Psoas muscle (tissue), 8 donors: Measurements from ENCODE around the gene SFTPA1. TPM values are rescaled to one million over a fixed set of nuclear protein-coding genes. Genes with fewer than 3 reads are reported as not detected.
"Not testable (repeated sequence)": the region's sequence is repeated elsewhere in the genome, so short reads cannot be mapped to it uniquely, and the experiment has no call there.

Source experiments
- ATAC-seq, 4 donors: fragments of 200-7000 bp; cut with Tn5 transposase; one replicate each; pipeline ENCODE4 v1.9.1; 2020; ENCODE audit warnings: moderate library complexity in 3 of 4, mild to moderate bottlenecking in 2 of 4
- DNase-seq, 2 donors: peaks; one replicate each; pipeline ENCODE4 v3.0.0-alpha.2; 2020
- H3K27ac ChIP-seq: fragments of 200-600 bp; one replicate; pipeline ENCODE4 v1.8.0; 2022
- H3K27me3 ChIP-seq, 3 donors: fragments of 200-600 bp in 1 of 3; one replicate each; pipeline versions ENCODE4 v1.6.1 to v1.8.0; 2013 to 2022; ENCODE audit warnings: low read length in 2 of 3, mild to moderate bottlenecking in 2 of 3, moderate library complexity in 1 of 3; ENCODE audit not compliant: insufficient read depth in 3 of 3
- H3K36me3 ChIP-seq, 2 donors: fragments of 200-600 bp in 1 of 2; one replicate each; pipeline versions ENCODE4 v1.6.1 to v1.8.0; 2013 to 2022; ENCODE audit warnings: low read depth in 1 of 2, mild to moderate bottlenecking in 1 of 2, moderate library complexity in 1 of 2; ENCODE audit not compliant: insufficient read depth in 1 of 2
- H3K4me1 ChIP-seq: fragments of 200-600 bp; one replicate; pipeline ENCODE4 v1.8.0; 2022
- H3K4me3 ChIP-seq: fragments of 200-600 bp; one replicate; pipeline ENCODE4 v1.8.0; 2022; ENCODE audit warnings: mild to moderate bottlenecking
- H3K9me3 ChIP-seq: fragments of 200-600 bp; one replicate; pipeline ENCODE4 v1.8.0; 2022
- CTCF ChIP-seq: fragments of 200-600 bp; IDR thresholded peaks from one replicate; pipeline ENCODE4 v1.8.0; 2022; ENCODE audit warnings: antibody characterized with exemption
- WGBS, 3 donors: extraction: QIAGEN DNeasy Blood & Tissue Kit; methylation state at CpG; one replicate each; pipeline versions ENCODE4 v1.1.6 to v1.1.7; 2013; 5-methylcytosine and 5-hydroxymethylcytosine counted together
- intact Hi-C, 2 donors: fragments of 100-400 bp; cut with DNase I; formaldehyde crosslinking; loops; one replicate each; pipeline versions ENCODE4 v1.11.0 to v1.14.2; 2022
- polyA plus RNA-seq, 3 donors: library from polyadenylated mRNA; stranded (reverse); fragments of 200-250 nt; gene quantifications; one replicate each; pipeline ENCODE4 v1.2.3, GENCODE V29; 2013
- total RNA-seq, 4 donors: library from RNA; stranded (reverse); fragmentation: NEBNext Ultra II Directional in 2 of 4; extraction: Animal tissue kit (Norgen Biotek cat#: 25700) in 2 of 4; gene quantifications; one replicate each; pipeline versions ENCODE4 v1.2.1 to v1.2.4, GENCODE V29; 2021 to 2023
- donor health status: healthy with polysubstance abuse.
- donor health status: DM: no; HTN: no; CAD: no; lungs with moderate emphysema.
- donor health status: Bipolar disorder and iron deficiency.
- donor health status: healthy.
- donor health status: DM: yes; HTN: yes; CAD: no.
- donor health status: DM: no; HTN: no; CAD: no.
- donor health status: DM: no; HTN: no; CAD: no.
- donor health status: DM: yes; HTN: yes; CAD: no.

Gene SFTPA1
- total and polyA plus RNA-seq, 7 donors = 0.39 to 1.1 (median 0.54) TPM; not detected in 2

GRCh38 chr10:79638318-79638717 lies 27.6 kb downstream of the SFTPA1 start:
- Histone ChIP-seq H3K36me3 (no peaks in the 10 kb centered on the region), H3K9me3 (no peaks in the 10 kb centered on the region), H3K4me1 (no peaks in the 10 kb centered on the region), H3K27ac (no peak overlapping the region), H3K27me3 (no peaks in the 10 kb centered on the region), H3K4me3 (no peak overlapping the region)
- intact Hi-C loops = no loop called here
- ATAC-seq (no peak), DNase-seq (no peak)
- WGBS, 3 donors = 90 to 94% (median 90%) methylated on average over 3 of the region's 3 CpGs
- TF ChIP-seq CTCF = no peak

- H3K36me3 ChIP-seq, DNase-seq, H3K4me3 ChIP-seq, H3K27me3 ChIP-seq, ATAC-seq, H3K4me1 ChIP-seq, H3K27ac ChIP-seq, intact Hi-C loops, H3K9me3 ChIP-seq: not testable (repeated sequence)
- WGBS, 3 donors = 78 to 89% (median 87%) methylated on average over 2 of the region's 2 CpGs
Measured at GRCh38 chr10:79652695-79653094, 42.0 kb downstream of the SFTPA1 start.

GRCh38 chr10:79663287-79663686 lies 52.5 kb downstream of the SFTPA1 start:
- H3K4me3 ChIP-seq, H3K4me1 ChIP-seq, ATAC-seq, intact Hi-C loops, H3K36me3 ChIP-seq, H3K27me3 ChIP-seq, DNase-seq, H3K9me3 ChIP-seq, H3K27ac ChIP-seq: not testable (repeated sequence)

GRCh38 chr10:79664686-79665085 lies 53.9 kb downstream of the SFTPA1 start:
- WGBS, 3 donors = 61 to 90% (median 72%) methylated on average over 3 to 4 of the region's 4 CpGs
- H3K27ac ChIP-seq, intact Hi-C loops, H3K4me3 ChIP-seq, DNase-seq, H3K27me3 ChIP-seq, H3K9me3 ChIP-seq, H3K36me3 ChIP-seq, H3K4me1 ChIP-seq, ATAC-seq: not testable (repeated sequence)

Other genes starting within 250 kb of the SFTPA1 start
- gene ZCCHC24, start 165.3 kb upstream of the SFTPA1 start, total RNA-seq = 10 to 100 TPM; 31.6 to 64.7 (median 47.9) TPM
- 100 to 1,000 TPM in 1 of 3 donors, 10 to 100 TPM in 2; 11.2 to 112 (median 36.2) TPM for gene ZCCHC24, start 165.3 kb upstream of the SFTPA1 start, polyA plus RNA-seq
- under 1 TPM; 0.18 to 0.90 (median 0.34) TPM for gene EIF5AL1, start 98.4 kb upstream of the SFTPA1 start, total RNA-seq
- gene EIF5AL1, start 98.4 kb upstream of the SFTPA1 start, polyA plus RNA-seq = 1 to 10 TPM in 1 of 3 donors, under 1 TPM in 2; 0.93 to 1.9 (median 0.96) TPM
- 1 to 10 TPM in 1 of 4 donors, under 1 TPM in 3; 0.55 to 1.3 (median 0.69) TPM for gene SFTPA2, start 50.5 kb upstream of the SFTPA1 start, total RNA-seq
- under 1 TPM; 0.05 to 0.42 (median 0.25) TPM for gene SFTPA2, start 50.5 kb upstream of the SFTPA1 start, polyA plus RNA-seq
- gene NUTM2B, start 92.3 kb downstream of the SFTPA1 start, total RNA-seq = under 1 TPM; 0.06 to 0.86 (median 0.58) TPM
- gene NUTM2B, start 92.3 kb downstream of the SFTPA1 start, polyA plus RNA-seq = under 1 TPM in 2 of 3 donors, not detected in 1; 0.13 to 0.45 TPM
- gene NUTM2E, start 215.8 kb downstream of the SFTPA1 start, total RNA-seq = under 1 TPM in 1 of 4 donors, not detected in 3; 0.30 TPM
- gene NUTM2E, start 215.8 kb downstream of the SFTPA1 start, polyA plus RNA-seq = under 1 TPM; 0.01 to 0.12 (median 0.11) TPM